22Rv1 (cell line): ENCODE measurements around the gene SRMS.
"Not testable (repeated sequence)": the region's sequence is repeated elsewhere in the genome, so short reads cannot be mapped to it uniquely, and the experiment has no call there.

Experiments used
- H3K27ac ChIP-seq: fragments of 450-650 bp; 2 replicates; pipeline ENCODE4 v1.5.1; 2017
- CTCF ChIP-seq: fragments of 450-650 bp; IDR thresholded peaks from 2 replicates; pipeline ENCODE4 v1.5.1; 2017; ENCODE audit warnings: mild to moderate bottlenecking
- ZFX ChIP-seq: fragments of 450-650 bp; IDR thresholded peaks from 2 replicates; pipeline ENCODE4 v1.6.1; 2017; ENCODE audit warnings: antibody characterized with exemption, borderline replicate concordance

Gene SRMS

GRCh38 chr20:63518351-63518861, 29.1 kb downstream of the SRMS start:
- no peak overlapping the region for H3K27ac ChIP-seq
- no peak for TF ChIP-seq ZFX

- TF ChIP-seq CTCF (peak; percentile 12; the same call in 1 of the 2 replicates), ZFX (no peak)
- H3K27ac ChIP-seq: no peak overlapping the region
Measured at GRCh38 chr20:63517376-63518309, 29.9 kb downstream of the SRMS start.

GRCh38 chr20:63514520-63514919, 33.0 kb downstream of the SRMS start:
- not testable (repeated sequence) for H3K27ac ChIP-seq

GRCh38 chr20:63513207-63513606, 34.3 kb downstream of the SRMS start:
- no peak for TF ChIP-seq CTCF
- TF ChIP-seq ZFX: no peak
- H3K27ac ChIP-seq: no peak overlapping the region

- H3K27ac ChIP-seq: no peak overlapping the region
- no peak for TF ChIP-seq CTCF
- TF ChIP-seq ZFX: no peak
Measured at GRCh38 chr20:63509088-63509564, 38.4 kb downstream of the SRMS start.

GRCh38 chr20:63508072-63508768, 39.3 kb downstream of the SRMS start:
- H3K27ac ChIP-seq: no peak overlapping the region
- TF ChIP-seq ZFX (no peak), CTCF (no peak)

GRCh38 chr20:63507083-63507743, 40.3 kb downstream of the SRMS start:
- no peak overlapping the region for H3K27ac ChIP-seq

More at GRCh38 chr20:63507083-63507743, 40.3 kb downstream of the SRMS start:
- no peak for TF ChIP-seq ZFX
- no peak for TF ChIP-seq CTCF
